ENCODE measurements around the gene EHMT1.
"Not testable (repeated sequence)": the region's sequence is repeated elsewhere in the genome, so short reads cannot be mapped to it uniquely, and the experiment has no call there.

EHMT1 gene

GRCh38 chr9:137590469-137591383 is 28.1 kb upstream of the EHMT1 start, which contains the start of gene ZMYND19:
Gene ZMYND19 (minus strand): TSS chr9:137590512. CDS start chr9:137590263, 249 bp downstream.
- peak; percentile 95 to 98 (median 97) for DNase-seq

DNA sequence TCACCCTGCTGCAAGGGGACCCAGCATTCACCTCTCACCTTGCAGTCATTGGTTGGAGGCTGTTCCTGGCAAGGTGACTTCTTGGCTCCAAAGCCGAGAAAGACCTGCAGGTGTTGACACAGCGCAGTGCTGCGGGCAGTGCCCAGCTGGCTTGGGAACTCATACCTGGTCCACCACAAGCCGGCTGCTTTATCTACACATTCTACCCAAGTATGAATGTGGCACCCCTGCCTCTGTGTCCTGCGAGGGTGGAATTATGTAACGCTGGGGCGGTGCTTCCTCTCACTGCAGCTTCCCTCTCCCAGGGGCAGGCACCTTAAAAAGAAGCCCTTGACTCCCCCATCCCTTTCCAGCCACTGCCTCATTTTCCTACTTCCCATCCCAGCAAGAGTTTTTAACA is 26.0 kb upstream of the EHMT1 start:
- DNase-seq, result peak; percentile 28 to 67 (median 52)

DNA sequence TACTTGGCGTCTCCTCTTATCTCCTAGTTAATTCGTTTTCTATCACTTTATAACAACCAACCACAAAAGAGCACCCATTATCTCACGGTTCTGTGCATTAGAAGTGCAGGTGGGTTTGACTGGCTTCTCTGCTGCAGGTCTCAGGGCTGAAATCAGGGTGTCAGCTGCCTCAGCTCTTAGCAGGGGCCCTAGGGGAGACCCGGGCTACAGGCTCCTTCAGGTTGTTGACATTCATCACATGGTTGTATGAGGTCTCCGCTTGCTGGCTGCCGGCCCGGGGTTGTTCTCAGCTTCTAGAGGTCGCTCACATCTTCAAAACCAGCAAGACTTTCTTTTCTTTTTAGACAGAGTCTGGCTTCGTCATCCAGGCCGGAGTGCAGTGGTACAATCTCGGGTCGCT is 25.6 kb upstream of the EHMT1 start:
- no peak for DNase-seq

GRCh38 chr9:137596577-137596976 is 22.2 kb upstream of the EHMT1 start:
- not testable (repeated sequence) for DNase-seq

- no peak for DNase-seq
These were observed 19.9 kb upstream of the EHMT1 start for GRCh38 chr9:137598943-137599342.

GRCh38 chr9:137602661-137603060 is 16.1 kb upstream of the EHMT1 start:
- DNase-seq, result peak; percentile 67 to 84 (median 74)

DNA sequence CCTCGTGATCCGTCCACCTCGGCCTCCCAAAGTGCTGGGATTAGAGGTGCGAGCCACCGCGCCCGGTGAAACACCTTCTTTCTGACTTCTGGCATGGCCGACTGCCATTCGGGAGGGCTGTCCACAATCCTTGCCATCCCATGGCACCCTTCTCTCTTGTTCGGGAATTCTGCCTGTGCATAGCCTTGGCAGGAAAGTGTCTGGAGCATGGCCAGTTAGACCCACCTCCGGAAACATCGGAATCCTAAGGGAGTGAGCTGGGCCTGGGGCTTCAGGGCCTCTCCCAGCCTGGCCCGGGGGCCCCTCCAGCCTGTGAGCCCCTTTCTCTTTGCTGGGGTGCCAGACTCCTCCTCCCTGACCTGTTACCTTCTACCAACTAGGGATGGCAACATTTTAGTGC is 14.9 kb upstream of the EHMT1 start:
- DNase-seq, result no peak

GRCh38 chr9:137604345-137605086 is 14.3 kb upstream of the EHMT1 start:
- no peak for DNase-seq

DNA sequence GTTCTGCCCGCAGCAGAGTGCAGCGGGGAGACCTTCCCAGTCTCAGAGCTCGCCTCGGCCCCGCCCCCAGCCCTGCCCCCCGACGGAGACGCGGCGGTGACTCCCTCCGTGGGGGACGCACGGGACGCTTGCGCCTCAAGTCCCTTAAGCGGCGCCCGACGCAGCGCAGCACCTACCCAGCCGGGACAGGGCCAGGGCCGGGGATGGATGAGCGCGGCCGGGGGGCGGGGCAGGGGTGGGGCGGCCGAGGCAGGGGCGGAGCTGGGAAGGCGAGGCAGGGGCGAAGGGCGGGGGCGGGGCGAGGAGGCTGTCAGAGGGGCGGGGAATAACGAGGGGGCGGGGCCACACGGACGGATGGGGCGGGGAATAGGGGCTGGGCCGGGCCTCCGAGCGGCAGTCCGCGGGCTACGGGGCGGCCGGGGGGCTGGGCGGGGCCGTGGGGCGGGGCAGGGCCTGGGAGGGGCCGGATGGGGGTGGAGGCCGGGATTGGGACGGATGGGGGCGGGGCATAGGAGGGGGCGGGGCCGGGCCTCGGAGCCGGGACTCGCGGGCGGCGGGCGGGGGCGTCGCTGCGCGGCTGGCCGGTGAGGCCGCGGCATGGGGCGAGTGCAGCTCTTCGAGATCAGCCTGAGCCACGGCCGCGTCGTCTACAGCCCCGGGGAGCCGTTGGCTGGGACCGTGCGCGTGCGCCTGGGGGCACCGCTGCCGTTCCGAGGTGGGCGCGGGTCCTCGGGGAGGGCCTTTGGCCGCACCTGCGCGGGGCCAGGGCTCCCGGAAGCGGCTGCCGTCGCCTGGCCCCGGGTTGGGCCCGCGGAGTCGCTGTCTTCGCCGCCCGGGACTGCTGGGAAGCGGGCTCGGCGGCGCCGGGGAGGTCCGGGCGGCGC is 13.4 kb upstream of the EHMT1 start, which contains the start of gene ARRDC1:
Gene ARRDC1 (plus strand): TSS at position 566 of the 884 bp plus-strand sequence. CDS start 32 bp downstream, at position 598.
- peak; percentile 96 to 99 (median 98) for DNase-seq

DNA sequence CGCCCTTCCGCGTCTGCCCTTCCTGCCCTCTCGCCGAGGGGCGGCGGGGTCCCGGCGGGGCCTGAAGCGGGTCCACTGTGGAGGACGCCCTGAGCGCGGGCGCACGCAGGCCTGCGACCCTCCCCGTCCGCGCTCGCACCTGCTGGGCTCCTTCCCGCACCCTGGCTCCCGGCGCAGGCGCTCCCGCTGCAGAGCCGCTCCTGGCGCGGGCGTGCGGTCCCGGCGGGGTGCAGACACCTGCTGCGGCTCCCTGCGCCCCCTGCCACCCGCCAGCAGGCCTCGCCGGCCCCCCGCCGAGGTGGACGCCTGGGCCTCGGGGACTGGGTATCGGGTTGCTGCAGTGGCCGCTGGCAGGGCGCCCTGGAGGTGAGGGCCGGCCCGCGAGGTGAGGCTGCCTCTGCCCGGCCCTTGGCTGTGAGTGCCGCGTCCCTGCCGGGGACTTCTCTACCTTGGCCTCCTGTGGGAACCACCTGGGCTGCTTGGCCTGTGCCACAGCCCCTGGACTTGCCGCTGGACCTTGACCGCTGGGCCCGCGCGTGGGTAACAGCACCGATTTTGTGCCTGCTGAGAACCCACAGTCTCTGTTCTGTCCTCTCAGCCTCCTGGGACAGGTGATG is 12.7 kb upstream of the EHMT1 start:
- peak in 1 of 4 experiments; percentile 42 for DNase-seq

GRCh38 chr9:137606734-137607138 is 12.1 kb upstream of the EHMT1 start:
- peak in 2 of 4 experiments; percentile 31 to 57 for DNase-seq

- DNase-seq, result peak in 3 of 4 experiments; percentile 42 to 51 (median 50)
These were observed 11.5 kb upstream of the EHMT1 start for GRCh38 chr9:137607141-137607857.

- DNase-seq, result no peak
These were observed 7.9 kb upstream of the EHMT1 start for GRCh38 chr9:137610944-137611343.

- peak in 1 of 4 experiments; percentile 36 for DNase-seq
These were observed 6.9 kb upstream of the EHMT1 start for GRCh38 chr9:137611623-137612609.

DNA sequence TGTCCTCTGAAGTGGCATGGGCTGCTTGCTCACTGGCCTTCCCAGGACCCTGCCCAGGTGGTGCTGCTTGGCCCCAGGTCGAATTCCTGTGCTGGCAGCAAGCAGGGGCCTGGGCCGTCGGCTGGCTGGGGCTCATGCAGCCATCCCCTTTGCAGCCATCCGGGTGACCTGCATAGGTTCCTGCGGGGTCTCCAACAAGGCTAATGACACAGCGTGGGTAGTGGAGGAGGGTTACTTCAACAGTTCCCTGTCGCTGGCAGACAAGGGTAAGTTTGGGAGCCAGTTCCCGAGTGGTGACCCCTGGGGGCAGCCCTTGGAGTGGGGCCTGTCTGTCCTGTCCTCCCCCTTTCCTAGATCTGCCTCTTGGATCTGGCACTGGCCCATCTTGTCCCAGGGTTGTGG is 6.1 kb upstream of the EHMT1 start:
- DNase-seq, result no peak

DNA sequence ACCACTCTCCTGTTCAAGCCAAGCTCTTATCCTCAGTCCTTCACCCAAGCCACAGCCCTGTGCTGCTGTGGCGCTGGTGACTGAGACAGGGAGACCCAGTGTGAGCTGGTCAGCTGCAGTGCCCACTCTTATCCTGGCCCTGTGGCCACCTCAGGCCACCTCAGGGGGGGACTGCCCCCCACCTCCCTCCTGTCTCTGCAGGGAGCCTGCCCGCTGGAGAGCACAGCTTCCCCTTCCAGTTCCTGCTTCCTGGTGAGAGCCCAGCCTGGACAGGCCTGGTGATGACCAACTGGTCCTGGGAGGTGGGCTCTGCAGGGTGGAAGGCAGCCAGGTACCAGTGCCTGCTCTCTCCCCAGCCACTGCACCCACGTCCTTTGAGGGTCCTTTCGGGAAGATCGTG is 5.5 kb upstream of the EHMT1 start:
- no peak for DNase-seq

DNA sequence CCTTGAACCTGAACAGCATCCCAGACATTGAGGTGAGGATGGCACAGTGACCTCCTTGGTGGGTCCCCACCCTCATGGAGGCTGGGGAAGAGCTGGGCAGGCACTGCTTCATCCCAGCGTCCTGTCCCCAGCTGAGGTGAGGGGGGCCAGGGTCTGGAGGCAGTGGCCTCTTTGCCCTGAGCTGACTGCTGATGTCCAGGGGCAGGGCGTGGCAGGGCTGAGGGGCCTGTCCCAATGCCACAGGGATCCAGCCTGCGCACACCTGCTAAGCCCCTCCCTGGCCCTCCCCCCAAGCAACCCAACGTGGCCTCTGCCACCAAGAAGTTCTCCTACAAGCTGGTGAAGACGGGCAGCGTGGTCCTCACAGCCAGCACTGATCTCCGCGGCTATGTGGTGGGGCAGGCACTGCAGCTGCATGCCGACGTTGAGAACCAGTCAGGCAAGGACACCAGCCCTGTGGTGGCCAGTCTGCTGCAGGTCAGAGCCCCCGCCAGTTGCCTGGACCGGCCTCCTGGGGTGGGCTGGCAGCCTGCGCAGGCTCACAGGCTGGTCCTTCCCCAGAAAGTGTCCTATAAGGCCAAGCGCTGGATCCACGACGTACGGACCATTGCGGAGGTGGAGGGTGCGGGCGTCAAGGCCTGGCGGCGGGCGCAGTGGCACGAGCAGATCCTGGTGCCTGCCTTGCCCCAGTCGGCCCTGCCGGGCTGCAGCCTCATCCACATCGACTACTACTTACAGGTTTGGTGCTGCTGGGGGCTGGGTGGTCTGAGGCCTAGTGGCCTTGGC is 4.9 kb upstream of the EHMT1 start:
- DNase-seq, result no peak

GRCh38 chr9:137614631-137615386 is 4.0 kb upstream of the EHMT1 start:
- DNase-seq, result no peak
